ENCODE measurements around the gene SDC3. TPM values are rescaled to one million over a fixed set of nuclear protein-coding genes. Genes with fewer than 3 reads are reported as not detected.

Gene SDC3
- total RNA-seq, 4 donors from 2014 or later: 47.1 to 78.9 (median 64.2) TPM

- no peak for DNase-seq (ENCODE audit: low spot score in 2 of 2)
- WGBS, 2 donors: 88 to 91% methylated on average over 6 of the region's 6 CpGs
- TF ChIP-seq EP300 (IDR thresholded peaks at IDR 0.05): no peak
- TF ChIP-seq POLR2A (IDR thresholded peaks at IDR 0.05): no peak
- TF ChIP-seq, protein P1, sequence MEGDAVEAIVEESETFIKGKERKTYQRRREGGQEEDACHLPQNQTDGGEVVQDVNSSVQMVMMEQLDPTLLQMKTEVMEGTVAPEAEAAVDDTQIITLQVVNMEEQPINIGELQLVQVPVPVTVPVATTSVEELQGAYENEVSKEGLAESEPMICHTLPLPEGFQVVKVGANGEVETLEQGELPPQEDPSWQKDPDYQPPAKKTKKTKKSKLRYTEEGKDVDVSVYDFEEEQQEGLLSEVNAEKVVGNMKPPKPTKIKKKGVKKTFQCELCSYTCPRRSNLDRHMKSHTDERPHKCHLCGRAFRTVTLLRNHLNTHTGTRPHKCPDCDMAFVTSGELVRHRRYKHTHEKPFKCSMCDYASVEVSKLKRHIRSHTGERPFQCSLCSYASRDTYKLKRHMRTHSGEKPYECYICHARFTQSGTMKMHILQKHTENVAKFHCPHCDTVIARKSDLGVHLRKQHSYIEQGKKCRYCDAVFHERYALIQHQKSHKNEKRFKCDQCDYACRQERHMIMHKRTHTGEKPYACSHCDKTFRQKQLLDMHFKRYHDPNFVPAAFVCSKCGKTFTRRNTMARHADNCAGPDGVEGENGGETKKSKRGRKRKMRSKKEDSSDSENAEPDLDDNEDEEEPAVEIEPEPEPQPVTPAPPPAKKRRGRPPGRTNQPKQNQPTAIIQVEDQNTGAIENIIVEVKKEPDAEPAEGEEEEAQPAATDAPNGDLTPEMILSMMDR (IDR thresholded peaks at IDR 0.05): no peak
- Histone ChIP-seq H3K9me3 (no peaks in the 10 kb centered on the region), H3K36me3 (no peaks in the 10 kb centered on the region), H3K27ac (peak overlapping the region in 1 of 4 donors; percentile 26), H3K4me1 (peaks cover 0 to 32% (median 11%) of the 10 kb centered on the region in 4 donors), H3K27me3 (no peaks in the 10 kb centered on the region), H3K4me3 (no peak overlapping the region)
Measured at GRCh38 chr1:30912224-30912623, 3.7 kb upstream of the SDC3 start.

DNA sequence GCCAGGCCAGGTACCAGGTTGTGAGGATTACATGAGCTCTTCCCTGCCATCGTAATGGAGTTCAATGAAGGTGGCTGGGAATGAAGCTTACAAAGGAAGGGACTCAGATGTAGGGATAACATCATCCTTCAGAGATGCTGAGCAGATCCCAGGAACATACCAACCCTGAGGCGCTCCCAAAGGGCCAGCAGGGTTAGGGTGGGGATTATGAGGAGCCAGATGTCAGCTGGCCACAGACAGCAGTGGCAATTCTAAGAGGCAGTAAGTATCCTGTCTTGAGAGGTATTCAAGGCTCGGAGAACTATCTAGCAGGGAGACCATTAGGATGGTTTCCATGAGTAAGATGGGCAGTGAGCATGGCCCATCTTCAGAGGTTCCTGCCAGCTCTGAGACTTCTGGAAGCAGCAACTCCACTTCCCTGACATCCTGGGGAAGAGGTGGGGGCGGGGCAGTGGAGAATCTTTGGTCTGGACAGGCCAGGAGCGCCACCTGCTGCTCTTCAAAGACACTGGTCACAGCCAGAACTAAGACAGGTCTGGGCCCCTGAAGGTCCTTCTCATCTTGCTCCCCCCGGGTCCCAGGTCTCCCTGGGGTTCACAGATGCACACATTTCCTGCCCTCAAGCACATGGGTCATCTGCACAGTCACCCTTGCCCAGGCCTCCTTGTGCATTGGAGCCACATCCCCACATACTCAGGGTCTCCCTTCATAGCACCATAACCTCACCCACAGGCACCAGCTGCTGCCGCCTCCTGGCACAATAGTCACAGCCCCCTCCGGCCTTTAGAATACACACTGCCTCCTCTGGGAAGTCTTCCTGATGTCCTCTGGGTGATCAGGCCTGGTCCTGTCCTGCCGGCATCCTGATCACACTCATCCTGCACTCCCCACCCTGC is 2.7 kb upstream of the SDC3 start:
- TF ChIP-seq POLR2A (IDR thresholded peaks at IDR 0.05) (no peak), EP300 (IDR thresholded peaks at IDR 0.05) (no peak)
- TF ChIP-seq, protein P1 (IDR thresholded peaks at IDR 0.05): peak; percentile 67 to 96 (median 85)
- DNase-seq (ENCODE audit: low spot score in 2 of 2): peak; percentile 88 to 95
- H3K4me1 ChIP-seq: peaks cover 0 to 41% (median 16%) of the 10 kb centered on the region in 4 donors
- H3K36me3 ChIP-seq: no peaks in the 10 kb centered on the region
- no peak overlapping the region for H3K4me3 ChIP-seq
- H3K27me3 ChIP-seq: no peaks in the 10 kb centered on the region
- H3K9me3 ChIP-seq: no peaks in the 10 kb centered on the region
- peak overlapping the region in 1 of 4 donors; percentile 88 for H3K27ac ChIP-seq
- 45 to 63% methylated on average over 6 to 7 of the region's 9 CpGs for WGBS, 2 donors

- H3K27ac ChIP-seq: peak overlapping the region; percentile 46 to 90 (median 80)
- WGBS, 2 donors: 67 to 73% methylated on average over 14 of the region's 14 CpGs
- TF ChIP-seq EP300 (IDR thresholded peaks at IDR 0.05): no peak
- TF ChIP-seq, protein P1 (IDR thresholded peaks at IDR 0.05): no peak
- TF ChIP-seq POLR2A (IDR thresholded peaks at IDR 0.05): no peak
- DNase-seq (ENCODE audit: low spot score in 2 of 2): no peak
- peak overlapping the region in 3 of 4 donors; percentile 44 to 67 (median 58) for H3K4me3 ChIP-seq
- no peaks in the 10 kb centered on the region for H3K36me3 ChIP-seq
- peaks cover 0 to 56% (median 19%) of the 10 kb centered on the region in 4 donors for H3K4me1 ChIP-seq
- no peaks in the 10 kb centered on the region for H3K27me3 ChIP-seq
- no peaks in the 10 kb centered on the region for H3K9me3 ChIP-seq
Measured at GRCh38 chr1:30909365-30910068, 959 bp upstream of the SDC3 start.

- Histone ChIP-seq H3K27ac (peak overlapping the region; percentile 65 to 88 (median 78)), H3K4me1 (peaks cover 0 to 68% (median 21%) of the 10 kb centered on the region in 4 donors), H3K9me3 (no peaks in the 10 kb centered on the region), H3K27me3 (no peaks in the 10 kb centered on the region), H3K4me3 (peak overlapping the region; percentile 33 to 68 (median 54)), H3K36me3 (no peaks in the 10 kb centered on the region)
- no peak for DNase-seq (ENCODE audit: low spot score in 2 of 2)
- TF ChIP-seq EP300 (IDR thresholded peaks at IDR 0.05) (no peak), POLR2A (IDR thresholded peaks at IDR 0.05) (no peak)
- TF ChIP-seq, protein P1 (IDR thresholded peaks at IDR 0.05): no peak
- 1% methylated on average over 31 of the region's 69 CpGs; no CpG with 5 or more reads in 1 of the 2 donors for WGBS, 2 donors
Measured at GRCh38 chr1:30908316-30908695, 252 bp downstream of the SDC3 start.
